ENCODE results near the gene LMF1. TPM values are rescaled to one million over a fixed set of nuclear protein-coding genes. Genes with fewer than 3 reads are reported as not detected.

LMF1 gene
- total and polyA plus RNA-seq, 2 of the 8 experiments (the other 6 are each of a cell fraction or from before 2014, with no cell fraction given) = 3.5 to 9.1 TPM

- 99% methylated on average over 25 of the region's 26 CpGs; no CpG with 5 or more reads in 1 of the 2 experiments for WGBS, 2 experiments (ENCODE audit: extremely low coverage in 1 of 2, insufficient coverage in 1 of 2, insufficient read length in 1 of 2, insufficient replicate concordance in 2 of 2, low coverage in 1 of 2, low lambda C conversion rate in 2 of 2, missing lambda C conversion rate in 1 of 2)
- Histone ChIP-seq H3K4me1 (replicated peaks in 1 of 4; ENCODE audit: control insufficient read depth in 3 of 4, insufficient read depth in 4 of 4, low read length in 3 of 4) (no peaks in the 10 kb centered on the region; a peak in 1 of 7 replicates), H3K9ac (replicated peaks in 1 of 4; ENCODE audit: extremely low read depth in 1 of 4, low read depth in 3 of 4, low read length in 3 of 4) (no peak overlapping the region), H4K8ac (ENCODE audit: extremely low read depth, insufficient read depth, low read length) (no peak overlapping the region), H2BK120ac (replicated peaks; ENCODE audit: low read depth, low read length) (no peak overlapping the region), H3K4ac (replicated peaks; ENCODE audit: insufficient read length, low read depth, low read length) (no peak overlapping the region), H3K36me3 (ENCODE audit: control insufficient read depth in 2 of 4, insufficient read depth in 4 of 4, low read length in 3 of 4) (no peaks in the 10 kb centered on the region), H3K23ac (ENCODE audit: insufficient read length) (no peak overlapping the region), H3K56ac (replicated peaks; ENCODE audit: insufficient read length, low read depth, low read length) (no peak overlapping the region), H2BK5ac (ENCODE audit: low read depth, low read length) (peak overlapping the region; percentile 66), H2BK12ac (ENCODE audit: low read depth, low read length) (0 out of 2 replicates have a peak overlapping the region, but pooled peaks have one; percentile 11), H4K20me1 (replicated peaks in 1 of 2; ENCODE audit: control insufficient read depth in 1 of 2, insufficient read depth in 2 of 2, low read length in 2 of 2) (no peaks in the 10 kb centered on the region), H3K23me2 (ENCODE audit: low read depth, low read length) (no peaks in the 10 kb centered on the region), H4K91ac (replicated peaks; ENCODE audit: insufficient read length, low read length) (no peak overlapping the region), H3K14ac (ENCODE audit: insufficient read length) (no peak overlapping the region), H2BK20ac (ENCODE audit: low read length) (no peak overlapping the region), H3K27ac (ENCODE audit: low read depth, low read length) (no peak overlapping the region), H3K27me3 (replicated peaks in 1 of 4; ENCODE audit: control insufficient read depth in 3 of 4, extremely low read depth in 1 of 4, insufficient read depth in 3 of 4, low read length in 3 of 4) (no peaks in the 10 kb centered on the region), H3K79me2 (ENCODE audit: control insufficient read depth in 1 of 2, insufficient read depth in 2 of 2, low read length in 2 of 2) (no peaks in the 10 kb centered on the region), H2BK15ac (ENCODE audit: low read length) (no peak overlapping the region), H3K4me2 (ENCODE audit: insufficient read depth in 1 of 2, low read depth in 2 of 2, low read length in 2 of 2) (no peak overlapping the region), H3K9me3 (ENCODE audit: insufficient read depth in 2 of 2, low read depth in 1 of 2, low read length in 1 of 2) (peaks cover 0 to 56% of the 10 kb centered on the region in 2 experiments; a peak in 3 of 4 replicates), H3K79me1 (ENCODE audit: low read depth, low read length) (no peaks in the 10 kb centered on the region), H4K5ac (ENCODE audit: insufficient read length, low read depth, low read length) (no peak overlapping the region), H3K18ac (ENCODE audit: extremely low read depth, low read length) (no peak overlapping the region), H2AK5ac (ENCODE audit: low read depth, low read length) (no peak overlapping the region; the same call in 1 of the 2 replicates), H2AFZ (ENCODE audit: low read length) (no peak overlapping the region), H3K4me3 (ENCODE audit: extremely low read depth in 1 of 4, insufficient read depth in 2 of 4, low read depth in 3 of 4, low read length in 4 of 4) (no peak overlapping the region)
- ChIA-PET CTCF (ENCODE audit: partially characterized antibody) (no interaction called here), POLR2A (ENCODE audit: partially characterized antibody) (no interaction called here)
- DNase-seq (ENCODE audit: low read depth in 1 of 2, low spot score in 2 of 2) (no peak), FAIRE-seq (no peak)
- no peak for TF ChIP-seq SRF (IDR thresholded peaks at IDR 0.05; ENCODE audit: low read depth, low read length)
Measured at GRCh38 chr16:913817-914439, 56.9 kb downstream of the LMF1 start.

Data from H1 (cell line).